ENCODE results near the gene TOR3A.
A peak's percentile ranks its signal among the peaks of the same experiment; 100 is the strongest.
"Not testable (repeated sequence)": the region's sequence is repeated elsewhere in the genome, so short reads cannot be mapped to it uniquely, and the experiment has no call there.

TOR3A gene

GRCh38 chr1:179081687-179082332 is at the start of gene TOR3A:
Gene TOR3A, plus strand, starts transcription at chr1:179082070. Its CDS starts 59 bp downstream, at chr1:179082129.
- Histone ChIP-seq H3K36me3 (ENCODE audit: control insufficient read depth in 5 of 5, insufficient read depth in 5 of 5, low read length in 5 of 5) (peaks cover 0 to 17% (median 11%) of the 10 kb centered on the region in 5 donors), H3K4me3 (ENCODE audit: low read depth in 1 of 5, low read length in 5 of 5) (peak within 1 kb of the TSS; percentile 85 to 95 (median 90)), H3K27me3 (ENCODE audit: control insufficient read depth in 5 of 5, insufficient read depth in 4 of 5, low read length in 5 of 5) (no peaks in the 10 kb centered on the region), H3K4me1 (ENCODE audit: control insufficient read depth in 5 of 5, insufficient read depth in 5 of 5, low read length in 5 of 5) (peaks cover 6 to 25% (median 17%) of the 10 kb centered on the region in 5 donors), H3K27ac (ENCODE audit: low read depth, low read length) (peak within 1 kb of the TSS; percentile 67), H3K9ac (ENCODE audit: low read length in 5 of 5) (peak within 1 kb of the TSS; percentile 84 to 96 (median 93)), H3K9me3 (ENCODE audit: control insufficient read depth in 5 of 5, low read length in 5 of 5) (no peaks in the 10 kb centered on the region)

- Histone ChIP-seq H3K4me3 (ENCODE audit: low read depth in 1 of 5, low read length in 5 of 5) (no peak overlapping the region), H3K27ac (ENCODE audit: low read depth, low read length) (no peak overlapping the region), H3K27me3 (ENCODE audit: control insufficient read depth in 5 of 5, insufficient read depth in 4 of 5, low read length in 5 of 5) (no peaks in the 10 kb centered on the region), H3K9me3 (ENCODE audit: control insufficient read depth in 5 of 5, low read length in 5 of 5) (no peaks in the 10 kb centered on the region), H3K9ac (ENCODE audit: low read length in 5 of 5) (no peak overlapping the region), H3K4me1 (ENCODE audit: control insufficient read depth in 5 of 5, insufficient read depth in 5 of 5, low read length in 5 of 5) (peaks cover 2 to 28% (median 19%) of the 10 kb centered on the region in 5 donors), H3K36me3 (ENCODE audit: control insufficient read depth in 5 of 5, insufficient read depth in 5 of 5, low read length in 5 of 5) (no peaks in the 10 kb centered on the region)
Observed at GRCh38 chr1:179034720-179035119, 47.1 kb upstream of the TOR3A start.

GRCh38 chr1:179036844-179037465 is 44.9 kb upstream of the TOR3A start:
- no peak overlapping the region for H3K4me3 ChIP-seq (ENCODE audit: low read depth in 1 of 5, low read length in 5 of 5)
- no peak overlapping the region for H3K9ac ChIP-seq (ENCODE audit: low read length in 5 of 5)
- H3K4me1 ChIP-seq (ENCODE audit: control insufficient read depth in 5 of 5, insufficient read depth in 5 of 5, low read length in 5 of 5): peaks cover 0 to 18% (median 12%) of the 10 kb centered on the region in 5 donors
- H3K27me3 ChIP-seq (ENCODE audit: control insufficient read depth in 5 of 5, insufficient read depth in 4 of 5, low read length in 5 of 5): no peaks in the 10 kb centered on the region
- no peaks in the 10 kb centered on the region for H3K36me3 ChIP-seq (ENCODE audit: control insufficient read depth in 5 of 5, insufficient read depth in 5 of 5, low read length in 5 of 5)
- no peaks in the 10 kb centered on the region for H3K9me3 ChIP-seq (ENCODE audit: control insufficient read depth in 5 of 5, low read length in 5 of 5)
- no peak overlapping the region for H3K27ac ChIP-seq (ENCODE audit: low read depth, low read length)

- no peaks in the 10 kb centered on the region for H3K9me3 ChIP-seq (ENCODE audit: control insufficient read depth in 5 of 5, low read length in 5 of 5)
- H3K36me3 ChIP-seq (ENCODE audit: control insufficient read depth in 5 of 5, insufficient read depth in 5 of 5, low read length in 5 of 5): peaks cover 0 to 2% (median 0%) of the 10 kb centered on the region in 5 donors
- no peaks in the 10 kb centered on the region for H3K27me3 ChIP-seq (ENCODE audit: control insufficient read depth in 5 of 5, insufficient read depth in 4 of 5, low read length in 5 of 5)
- H3K9ac ChIP-seq (ENCODE audit: low read length in 5 of 5): no peak overlapping the region
- H3K27ac ChIP-seq (ENCODE audit: low read depth, low read length): no peak overlapping the region
- H3K4me3 ChIP-seq (ENCODE audit: low read depth in 1 of 5, low read length in 5 of 5): no peak overlapping the region
- H3K4me1 ChIP-seq (ENCODE audit: control insufficient read depth in 5 of 5, insufficient read depth in 5 of 5, low read length in 5 of 5): peaks cover 0 to 6% (median 5%) of the 10 kb centered on the region in 5 donors
Observed at GRCh38 chr1:179038528-179039281, 43.2 kb upstream of the TOR3A start.

GRCh38 chr1:179039502-179040174 is 42.2 kb upstream of the TOR3A start:
- not testable (repeated sequence) for H3K9ac ChIP-seq (ENCODE audit: low read length in 5 of 5); H3K4me3 ChIP-seq (ENCODE audit: low read depth in 1 of 5, low read length in 5 of 5); H3K4me1 ChIP-seq (ENCODE audit: control insufficient read depth in 5 of 5, insufficient read depth in 5 of 5, low read length in 5 of 5); H3K9me3 ChIP-seq (ENCODE audit: control insufficient read depth in 5 of 5, low read length in 5 of 5); H3K36me3 ChIP-seq (ENCODE audit: control insufficient read depth in 5 of 5, insufficient read depth in 5 of 5, low read length in 5 of 5); H3K27me3 ChIP-seq (ENCODE audit: control insufficient read depth in 5 of 5, insufficient read depth in 4 of 5, low read length in 5 of 5); H3K27ac ChIP-seq (ENCODE audit: low read depth, low read length)

- H3K36me3 ChIP-seq (ENCODE audit: control insufficient read depth in 5 of 5, insufficient read depth in 5 of 5, low read length in 5 of 5); H3K27me3 ChIP-seq (ENCODE audit: control insufficient read depth in 5 of 5, insufficient read depth in 4 of 5, low read length in 5 of 5); H3K27ac ChIP-seq (ENCODE audit: low read depth, low read length); H3K4me3 ChIP-seq (ENCODE audit: low read depth in 1 of 5, low read length in 5 of 5); H3K4me1 ChIP-seq (ENCODE audit: control insufficient read depth in 5 of 5, insufficient read depth in 5 of 5, low read length in 5 of 5); H3K9ac ChIP-seq (ENCODE audit: low read length in 5 of 5); H3K9me3 ChIP-seq (ENCODE audit: control insufficient read depth in 5 of 5, low read length in 5 of 5): not testable (repeated sequence)
Observed at GRCh38 chr1:179040175-179040551, 41.7 kb upstream of the TOR3A start.

GRCh38 chr1:179042087-179042486 is 39.8 kb upstream of the TOR3A start:
- H3K4me1 ChIP-seq (ENCODE audit: control insufficient read depth in 5 of 5, insufficient read depth in 5 of 5, low read length in 5 of 5): no peaks in the 10 kb centered on the region
- no peak overlapping the region for H3K4me3 ChIP-seq (ENCODE audit: low read depth in 1 of 5, low read length in 5 of 5)
- H3K9me3 ChIP-seq (ENCODE audit: control insufficient read depth in 5 of 5, low read length in 5 of 5): no peaks in the 10 kb centered on the region
- H3K27ac ChIP-seq (ENCODE audit: low read depth, low read length): no peak overlapping the region
- peaks cover 0 to 5% (median 3%) of the 10 kb centered on the region in 5 donors for H3K36me3 ChIP-seq (ENCODE audit: control insufficient read depth in 5 of 5, insufficient read depth in 5 of 5, low read length in 5 of 5)
- H3K9ac ChIP-seq (ENCODE audit: low read length in 5 of 5): no peak overlapping the region
- H3K27me3 ChIP-seq (ENCODE audit: control insufficient read depth in 5 of 5, insufficient read depth in 4 of 5, low read length in 5 of 5): no peaks in the 10 kb centered on the region

- no peaks in the 10 kb centered on the region for H3K4me1 ChIP-seq (ENCODE audit: control insufficient read depth in 5 of 5, insufficient read depth in 5 of 5, low read length in 5 of 5)
- H3K27ac ChIP-seq (ENCODE audit: low read depth, low read length): no peak overlapping the region
- H3K9ac ChIP-seq (ENCODE audit: low read length in 5 of 5): no peak overlapping the region
- H3K36me3 ChIP-seq (ENCODE audit: control insufficient read depth in 5 of 5, insufficient read depth in 5 of 5, low read length in 5 of 5): peaks cover 0 to 5% (median 3%) of the 10 kb centered on the region in 5 donors
- no peaks in the 10 kb centered on the region for H3K9me3 ChIP-seq (ENCODE audit: control insufficient read depth in 5 of 5, low read length in 5 of 5)
- no peaks in the 10 kb centered on the region for H3K27me3 ChIP-seq (ENCODE audit: control insufficient read depth in 5 of 5, insufficient read depth in 4 of 5, low read length in 5 of 5)
- H3K4me3 ChIP-seq (ENCODE audit: low read depth in 1 of 5, low read length in 5 of 5): no peak overlapping the region
Observed at GRCh38 chr1:179042700-179043099, 39.2 kb upstream of the TOR3A start.

GRCh38 chr1:179043266-179043665 is 38.6 kb upstream of the TOR3A start:
- Histone ChIP-seq H3K4me1 (ENCODE audit: control insufficient read depth in 5 of 5, insufficient read depth in 5 of 5, low read length in 5 of 5) (no peaks in the 10 kb centered on the region), H3K4me3 (ENCODE audit: low read depth in 1 of 5, low read length in 5 of 5) (no peak overlapping the region), H3K27me3 (ENCODE audit: control insufficient read depth in 5 of 5, insufficient read depth in 4 of 5, low read length in 5 of 5) (no peaks in the 10 kb centered on the region), H3K36me3 (ENCODE audit: control insufficient read depth in 5 of 5, insufficient read depth in 5 of 5, low read length in 5 of 5) (peaks cover 0 to 5% (median 3%) of the 10 kb centered on the region in 5 donors), H3K9ac (ENCODE audit: low read length in 5 of 5) (no peak overlapping the region), H3K9me3 (ENCODE audit: control insufficient read depth in 5 of 5, low read length in 5 of 5) (no peaks in the 10 kb centered on the region), H3K27ac (ENCODE audit: low read depth, low read length) (no peak overlapping the region)

Measured in subcutaneous abdominal adipose tissue (tissue), 5 donors.